H1 (cell line): Measurements from ENCODE around the gene MYO7B. TPM values are rescaled to one million over a fixed set of nuclear protein-coding genes. Genes with fewer than 3 reads are reported as not detected.

Experiments used
- CTCF ChIA-PET: fragments of 300-600 bp; sonication (Branson Sonifier 250); formaldehyde crosslinking; loops from one replicate; lab custom pipeline; 2021; ENCODE audit not compliant: partially characterized antibody; lab: Charles Lee
- POLR2A ChIA-PET: fragments of 300-600 bp; sonication (Branson Sonifier 250); formaldehyde crosslinking; loops from one replicate; lab custom pipeline; 2021; ENCODE audit warnings: inconsistent platforms; ENCODE audit not compliant: partially characterized antibody; lab: Charles Lee
- DNase-seq, 2 experiments: peaks; one replicate each; pipeline versions ENCODE4 v3.0.0 to v3.0.0-alpha.2; 2010 to 2022; ENCODE audit warnings: low spot score in 2 of 2, low read depth in 1 of 2, mixed read lengths in 1 of 2
- FAIRE-seq: peaks from 2 replicates; lab custom pipeline; 2011; peaks lifted over from hg19 to GRCh38; lab: Jason Lieb, UNC
- H2AFZ ChIP-seq: 2 replicates; pipeline ENCODE4 v1.8.1; 2012; ENCODE audit warnings: low read length, inconsistent platforms
- H2AK5ac ChIP-seq: 2 replicates; pipeline ENCODE4 v1.6.1; 2013; ENCODE audit warnings: low read depth, low read length
- H2BK120ac ChIP-seq: replicated peaks from 2 replicates; pipeline ENCODE3; 2013; ENCODE audit warnings: low read depth, low read length, inconsistent platforms
- H2BK12ac ChIP-seq: 2 replicates; pipeline ENCODE4 v1.6.1; 2013; ENCODE audit warnings: low read depth, low read length
- H2BK15ac ChIP-seq: 2 replicates; pipeline ENCODE4 v1.6.1; 2013; ENCODE audit warnings: low read length
- H2BK20ac ChIP-seq: 2 replicates; pipeline ENCODE4 v1.6.1; 2013; ENCODE audit warnings: low read length
- H2BK5ac ChIP-seq: 2 replicates; pipeline ENCODE4 v1.6.1; 2013; ENCODE audit warnings: low read depth, low read length
- H3K14ac ChIP-seq: 2 replicates; pipeline ENCODE4 v1.6.1; 2013; ENCODE audit warnings: inconsistent platforms; ENCODE audit not compliant: insufficient read length
- H3K18ac ChIP-seq: 2 replicates; pipeline ENCODE4 v1.6.1; 2013; ENCODE audit warnings: low read length; ENCODE audit errors: extremely low read depth
- H3K23ac ChIP-seq: 2 replicates; pipeline ENCODE4 v1.6.1; 2013; ENCODE audit warnings: inconsistent platforms; ENCODE audit not compliant: insufficient read length
- H3K23me2 ChIP-seq: 2 replicates; pipeline ENCODE4 v1.6.1; 2013; ENCODE audit warnings: low read depth, low read length
- H3K27ac ChIP-seq: 2 replicates; pipeline ENCODE4 v1.6.1; 2011; ENCODE audit warnings: low read depth, low read length, inconsistent platforms
- H3K27me3 ChIP-seq, 4 experiments: replicated peaks in 1 of 4; 1 replicate in 1 of 4; 2 replicates in 3 of 4; pipeline versions ENCODE4 v1.6.1 to v1.8.1; 2011 to 2013; ENCODE audit warnings: low read length in 3 of 4, mild to moderate bottlenecking in 3 of 4, inconsistent platforms in 2 of 4, mixed read lengths in 2 of 4, moderate library complexity in 1 of 4; ENCODE audit not compliant: control insufficient read depth in 3 of 4, insufficient read depth in 3 of 4; ENCODE audit errors: extremely low read depth in 1 of 4
- H3K36me3 ChIP-seq, 4 experiments: 2 replicates each; pipeline versions ENCODE4 v1.6.1 to v1.8.1; 2011 to 2013; ENCODE audit warnings: mild to moderate bottlenecking in 4 of 4, low read length in 3 of 4, moderate library complexity in 2 of 4, control low read depth in 1 of 4, inconsistent platforms in 1 of 4; ENCODE audit not compliant: insufficient read depth in 4 of 4, control insufficient read depth in 2 of 4
- H3K4ac ChIP-seq: replicated peaks from 2 replicates; pipeline ENCODE3; 2013; ENCODE audit warnings: low read length, low read depth, mixed read lengths, inconsistent platforms; ENCODE audit not compliant: insufficient read length
- H3K4me1 ChIP-seq, 4 experiments: replicated peaks in 1 of 4; 1 replicate in 1 of 4; 2 replicates in 3 of 4; pipeline versions ENCODE4 v1.6.1 to v1.8.1; 2011 to 2013; ENCODE audit warnings: low read length in 3 of 4, inconsistent platforms in 2 of 4, mixed read lengths in 1 of 4; ENCODE audit not compliant: insufficient read depth in 4 of 4, control insufficient read depth in 3 of 4
- H3K4me2 ChIP-seq, 2 experiments: 2 replicates each; pipeline versions ENCODE4 v1.6.1 to v1.8.1; 2011 to 2013; ENCODE audit warnings: low read depth in 2 of 2, low read length in 2 of 2, control low read depth in 1 of 2, inconsistent platforms in 1 of 2, mild to moderate bottlenecking in 1 of 2; ENCODE audit not compliant: insufficient read depth in 1 of 2
- H3K4me3 ChIP-seq, 4 experiments: fragments of 200-600, 300-600 bp in 1 of 4; sonication (generic), shearing (Covaris generic), sonication (Bioruptor Twin) in 1 of 4; 2 replicates each; pipeline versions ENCODE4 v1.5.1 to v1.8.1; 2011 to 2016; ENCODE audit warnings: low read length in 4 of 4, low read depth in 3 of 4, control low read depth in 2 of 4, inconsistent platforms in 2 of 4, mild to moderate bottlenecking in 2 of 4, mixed read lengths in 1 of 4, moderate library complexity in 1 of 4; ENCODE audit not compliant: insufficient read depth in 2 of 4; ENCODE audit errors: extremely low read depth in 1 of 4
- H3K56ac ChIP-seq: replicated peaks from 2 replicates; pipeline ENCODE3; 2013; ENCODE audit warnings: low read depth, mild to moderate bottlenecking, mixed read lengths, low read length, inconsistent platforms; ENCODE audit not compliant: insufficient read length
- H3K79me1 ChIP-seq: 2 replicates; pipeline ENCODE4 v1.6.1; 2013; ENCODE audit warnings: low read depth, low read length, control low read depth
- H3K79me2 ChIP-seq, 2 experiments: 2 replicates each; pipeline versions ENCODE4 v1.6.1 to v1.8.1; 2012 to 2013; ENCODE audit warnings: low read length in 2 of 2, mild to moderate bottlenecking in 2 of 2, inconsistent platforms in 1 of 2; ENCODE audit not compliant: insufficient read depth in 2 of 2, control insufficient read depth in 1 of 2
- H3K9ac ChIP-seq, 4 experiments: replicated peaks in 1 of 4; 1 replicate in 1 of 4; 2 replicates in 3 of 4; pipeline versions ENCODE4 v1.6.1 to v1.8.1; 2011 to 2013; ENCODE audit warnings: low read depth in 3 of 4, low read length in 3 of 4, control low read depth in 2 of 4, mild to moderate bottlenecking in 2 of 4, moderate library complexity in 2 of 4, inconsistent platforms in 1 of 4; ENCODE audit errors: extremely low read depth in 1 of 4
- H3K9me3 ChIP-seq, 2 experiments: 2 replicates each; pipeline versions ENCODE4 v1.6.1 to v1.8.1; 2012 to 2013; ENCODE audit warnings: mild to moderate bottlenecking in 2 of 2, moderate library complexity in 2 of 2, control low read depth in 1 of 2, inconsistent platforms in 1 of 2, low read depth in 1 of 2, low read length in 1 of 2, mixed read lengths in 1 of 2; ENCODE audit not compliant: insufficient read depth in 2 of 2
- H4K20me1 ChIP-seq, 2 experiments: replicated peaks in 1 of 2; 2 replicates each; pipeline versions ENCODE3 to v1.8.1; 2011 to 2013; ENCODE audit warnings: inconsistent platforms in 2 of 2, low read length in 2 of 2, mild to moderate bottlenecking in 1 of 2; ENCODE audit not compliant: insufficient read depth in 2 of 2, control insufficient read depth in 1 of 2
- H4K5ac ChIP-seq: 2 replicates; pipeline ENCODE4 v1.6.1; 2013; ENCODE audit warnings: low read length, low read depth, mixed read lengths, inconsistent platforms; ENCODE audit not compliant: insufficient read length
- H4K8ac ChIP-seq: 2 replicates; pipeline ENCODE4 v1.8.0; 2013; ENCODE audit warnings: mild to moderate bottlenecking, moderate library complexity, low read length, inconsistent platforms; ENCODE audit not compliant: insufficient read depth; ENCODE audit errors: extremely low read depth
- H4K91ac ChIP-seq: replicated peaks from 2 replicates; pipeline ENCODE3; 2013; ENCODE audit warnings: low read length, mixed read lengths, inconsistent platforms; ENCODE audit not compliant: insufficient read length
- BACH1 ChIP-seq: IDR thresholded peaks from 2 replicates; pipeline ENCODE4 v1.6.1; 2012; ENCODE audit warnings: low read length, improper control_type of control experiment
- CHD2 ChIP-seq: IDR thresholded peaks from 2 replicates; pipeline ENCODE4 v1.6.1; 2012; ENCODE audit warnings: low read length, improper control_type of control experiment
- CTBP2 ChIP-seq: IDR thresholded peaks from 2 replicates; pipeline ENCODE4 v1.7.0; 2011; ENCODE audit warnings: borderline replicate concordance, mild to moderate bottlenecking, moderate library complexity, mixed read lengths, low read length; ENCODE audit not compliant: insufficient read depth, insufficient read length
- GTF2F1 ChIP-seq: IDR thresholded peaks from 2 replicates; pipeline ENCODE4 v1.6.1; 2012; ENCODE audit warnings: low read depth, low read length, improper control_type of control experiment, borderline replicate concordance
- JUND ChIP-seq: IDR thresholded peaks from 2 replicates; pipeline ENCODE4 v1.6.1; 2011; ENCODE audit warnings: mild to moderate bottlenecking, improper control_type of control experiment, low read length
- POLR2A ChIP-seq, 2 experiments: IDR thresholded peaks; 1 replicate in 1 of 2; 2 replicates in 1 of 2; pipeline ENCODE4 v1.6.1; 2011; ENCODE audit warnings: low read depth in 2 of 2, low read length in 2 of 2, mild to moderate bottlenecking in 2 of 2; ENCODE audit errors: control extremely low read depth in 1 of 2
- POU5F1 ChIP-seq: IDR thresholded peaks from 2 replicates; pipeline ENCODE4 v1.6.1; 2011; ENCODE audit warnings: low read depth, mild to moderate bottlenecking, low read length, moderate library complexity
- RXRA ChIP-seq: IDR thresholded peaks from 2 replicates; pipeline ENCODE4 v1.6.1; 2011; ENCODE audit warnings: low read depth, mild to moderate bottlenecking, low read length, moderate library complexity; ENCODE audit not compliant: insufficient read depth
- SP1 ChIP-seq: IDR thresholded peaks from 2 replicates; pipeline ENCODE4 v1.6.1; 2011; ENCODE audit warnings: low read depth, low read length
- TEAD4 ChIP-seq: IDR thresholded peaks from 2 replicates; pipeline ENCODE4 v1.6.1; 2012; ENCODE audit warnings: low read depth, low read length, inconsistent platforms, mixed read lengths
- WGBS, 2 experiments: shearing (Covaris generic) in 1 of 2; methylation state at CpG; one replicate each; pipeline versions ENCODE4 v1.1.6 to v1.1.7; 2013 to 2015; ENCODE audit warnings: low lambda C conversion rate in 2 of 2, mixed read lengths in 2 of 2, inconsistent platforms in 1 of 2, low coverage in 1 of 2, missing lambda C conversion rate in 1 of 2; ENCODE audit not compliant: insufficient replicate concordance in 2 of 2, insufficient coverage in 1 of 2, insufficient read length in 1 of 2; ENCODE audit errors: extremely low coverage in 1 of 2, missing lambda C conversion rate in 1 of 2; 5-methylcytosine and 5-hydroxymethylcytosine counted together
- polyA plus RNA-seq, 7 experiments: library from polyadenylated mRNA; depleted of rRNA in 3 of 7; stranded (reverse) in 5 of 7; unstranded in 2 of 7; fragments of >200 nt in 5 of 7; fragments of 200-250 nt in 2 of 7; gene quantifications; 1 replicate in 5 of 7; 2 replicates in 1 of 7; 4 replicates in 1 of 7; pipeline versions ENCODE4 v1.2.1 to v1.2.3, GENCODE V29; 2011 to 2013; ENCODE audit warnings: missing spikeins in 2 of 7, mixed read lengths in 2 of 7
- total RNA-seq: library from RNA; stranded (reverse); fragmentation: NEBNext Ultra II Directional; extraction: Animal tissue kit (Norgen Biotek cat#: 25700); gene quantifications from 2 replicates; pipeline ENCODE4 v1.2.1, GENCODE V29; 2021
- TF ChIP-seq, protein P1 (sequence below): IDR thresholded peaks from 2 replicates; pipeline ENCODE4 v1.6.1; 2011; ENCODE audit warnings: low read depth, mild to moderate bottlenecking, low read length; ENCODE audit not compliant: insufficient read depth
- TF ChIP-seq, protein P2 (sequence below), 3 experiments: IDR thresholded peaks; 1 replicate in 2 of 3; 2 replicates in 1 of 3; pipeline versions ENCODE4 v1.5.1 to v1.6.1; 2011; ENCODE audit warnings: low read length in 3 of 3, mild to moderate bottlenecking in 3 of 3, inconsistent platforms in 2 of 3, low read depth in 1 of 3, moderate library complexity in 1 of 3; ENCODE audit not compliant: insufficient read depth in 1 of 3; ENCODE audit errors: control extremely low read depth in 1 of 3

MYO7B gene
- total and polyA plus RNA-seq, 2 of the 8 experiments (the other 6 are each of a cell fraction or from before 2014, with no cell fraction given) = not detected

- Histone ChIP-seq H2BK5ac (no peak overlapping the region), H3K23me2 (no peaks in the 10 kb centered on the region), H2BK20ac (no peak overlapping the region), H3K79me1 (no peaks in the 10 kb centered on the region), H3K4me1 (no peaks in the 10 kb centered on the region; a peak in 3 of 7 replicates), H4K91ac (no peak overlapping the region), H2AK5ac (no peak overlapping the region), H4K5ac (no peak overlapping the region), H3K18ac (no peak overlapping the region), H3K27me3 (peaks cover 0 to 2% (median 0%) of the 10 kb centered on the region in 4 experiments; a peak in 1 of 7 replicates), H3K14ac (no peak overlapping the region), H3K4me3 (no peak overlapping the region), H3K79me2 (no peaks in the 10 kb centered on the region), H3K4ac (no peak overlapping the region), H2AFZ (no peak overlapping the region), H3K23ac (no peak overlapping the region), H3K9ac (no peak overlapping the region), H2BK120ac (no peak overlapping the region), H3K4me2 (no peak overlapping the region), H2BK12ac (no peak overlapping the region), H4K8ac (peak overlapping the region; percentile 75), H3K56ac (no peak overlapping the region), H3K27ac (no peak overlapping the region), H2BK15ac (no peak overlapping the region), H3K9me3 (no peaks in the 10 kb centered on the region), H3K36me3 (no peaks in the 10 kb centered on the region), H4K20me1 (peaks cover 0 to 1% of the 10 kb centered on the region in 2 experiments)
- ChIA-PET POLR2A (no interaction called here), CTCF (interaction anchor here (1.8 kb wide), 1 partner anchor 66 kb away, joined by 7 read pairs; no protein-coding TSS in a partner anchor)
- 94% methylated on average over 11 of the region's 17 CpGs; no CpG with 5 or more reads in 1 of the 2 experiments for WGBS, 2 experiments
- no peak for FAIRE-seq
- DNase-seq = no peak
- TF ChIP-seq TEAD4 = no peak
- TF ChIP-seq RXRA = no peak
- TF ChIP-seq SP1 = no peak
- no peak for TF ChIP-seq GTF2F1
- no peak for TF ChIP-seq CTBP2
- TF ChIP-seq, protein P1, sequence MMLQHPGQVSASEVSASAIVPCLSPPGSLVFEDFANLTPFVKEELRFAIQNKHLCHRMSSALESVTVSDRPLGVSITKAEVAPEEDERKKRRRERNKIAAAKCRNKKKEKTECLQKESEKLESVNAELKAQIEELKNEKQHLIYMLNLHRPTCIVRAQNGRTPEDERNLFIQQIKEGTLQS = no peak
- TF ChIP-seq, protein P2, sequence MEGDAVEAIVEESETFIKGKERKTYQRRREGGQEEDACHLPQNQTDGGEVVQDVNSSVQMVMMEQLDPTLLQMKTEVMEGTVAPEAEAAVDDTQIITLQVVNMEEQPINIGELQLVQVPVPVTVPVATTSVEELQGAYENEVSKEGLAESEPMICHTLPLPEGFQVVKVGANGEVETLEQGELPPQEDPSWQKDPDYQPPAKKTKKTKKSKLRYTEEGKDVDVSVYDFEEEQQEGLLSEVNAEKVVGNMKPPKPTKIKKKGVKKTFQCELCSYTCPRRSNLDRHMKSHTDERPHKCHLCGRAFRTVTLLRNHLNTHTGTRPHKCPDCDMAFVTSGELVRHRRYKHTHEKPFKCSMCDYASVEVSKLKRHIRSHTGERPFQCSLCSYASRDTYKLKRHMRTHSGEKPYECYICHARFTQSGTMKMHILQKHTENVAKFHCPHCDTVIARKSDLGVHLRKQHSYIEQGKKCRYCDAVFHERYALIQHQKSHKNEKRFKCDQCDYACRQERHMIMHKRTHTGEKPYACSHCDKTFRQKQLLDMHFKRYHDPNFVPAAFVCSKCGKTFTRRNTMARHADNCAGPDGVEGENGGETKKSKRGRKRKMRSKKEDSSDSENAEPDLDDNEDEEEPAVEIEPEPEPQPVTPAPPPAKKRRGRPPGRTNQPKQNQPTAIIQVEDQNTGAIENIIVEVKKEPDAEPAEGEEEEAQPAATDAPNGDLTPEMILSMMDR (IDR thresholded peaks at IDR 0.05; ENCODE audit: control extremely low read depth in 1 of 3, insufficient read depth in 1 of 3, low read depth in 1 of 3, low read length in 3 of 3) = no peak
- TF ChIP-seq BACH1 = no peak
- TF ChIP-seq POLR2A (IDR thresholded peaks at IDR 0.05; ENCODE audit: control extremely low read depth in 1 of 2, low read depth in 2 of 2, low read length in 2 of 2) = no peak
- TF ChIP-seq POU5F1 = no peak
- no peak for TF ChIP-seq JUND
- TF ChIP-seq CHD2 = no peak
Measured at GRCh38 chr2:127657232-127657595, 121.7 kb downstream of the MYO7B start.
